ENCODE data around the gene MED26. TPM values are rescaled to one million over a fixed set of nuclear protein-coding genes. Genes with fewer than 3 reads are reported as not detected.

Gene MED26
- total and polyA plus RNA-seq, 2 of the 8 experiments (the other 6 are each of a cell fraction or from before 2014, with no cell fraction given) = 5.3 to 10.7 TPM

- peak; percentile 52 to 81 (median 80) for TF ChIP-seq CTCF (IDR thresholded peaks at IDR 0.05; ENCODE audit: control extremely low read depth in 1 of 3, insufficient read depth in 1 of 3, low read depth in 1 of 3, low read length in 3 of 3)
- no peak for TF ChIP-seq HDAC6 (IDR thresholded peaks at IDR 0.05; ENCODE audit: low read depth, low read length)
- peak; percentile 40 to 64 for TF ChIP-seq RAD21 (IDR thresholded peaks at IDR 0.05 in 1 of 2, conservative IDR thresholded peaks at IDR 0.05 in 1 of 2; ENCODE audit: low read depth in 2 of 2, low read length in 2 of 2)
- peak; percentile 47 to 61; a peak in 2 of 4 replicates for TF ChIP-seq SIN3A (conservative IDR thresholded peaks at IDR 0.05 in 1 of 2, IDR thresholded peaks at IDR 0.05 in 1 of 2; ENCODE audit: low read depth in 1 of 2, low read length in 2 of 2)
- no peak for TF ChIP-seq SP1 (IDR thresholded peaks at IDR 0.05; ENCODE audit: low read depth, low read length)
- no peaks in the 10 kb centered on the region for H3K9me3 ChIP-seq (ENCODE audit: insufficient read depth in 2 of 2, low read depth in 1 of 2, low read length in 1 of 2)
- no peak overlapping the region for H2BK20ac ChIP-seq (ENCODE audit: low read length)
- H2AK5ac ChIP-seq (ENCODE audit: low read depth, low read length) = no peak overlapping the region
- no peak overlapping the region for H3K27ac ChIP-seq (ENCODE audit: low read depth, low read length)
- no peak overlapping the region for H3K4me2 ChIP-seq (ENCODE audit: insufficient read depth in 1 of 2, low read depth in 2 of 2, low read length in 2 of 2)
- H3K4ac ChIP-seq (replicated peaks; ENCODE audit: insufficient read length, low read depth, low read length) = no peak overlapping the region
- ChIA-PET CTCF (ENCODE audit: partially characterized antibody) (interaction anchor here (0.9 to 3.6 kb wide), 12 partner anchors 10 to 90 kb away, joined by 3 to 15 read pairs (median 3); no protein-coding TSS in a partner anchor), POLR2A (ENCODE audit: partially characterized antibody) (interaction anchor here (0.9 to 2.3 kb wide), 7 partner anchors 8 to 163 kb away, joined by 3 to 9 read pairs (median 4); partner anchors contain the start of gene CHERP)
- no peak overlapping the region for H3K9ac ChIP-seq (replicated peaks in 1 of 4; ENCODE audit: extremely low read depth in 1 of 4, low read depth in 3 of 4, low read length in 3 of 4)
- no peak overlapping the region for H3K18ac ChIP-seq (ENCODE audit: extremely low read depth, low read length)
- no peak overlapping the region for H3K4me3 ChIP-seq (ENCODE audit: extremely low read depth in 1 of 4, insufficient read depth in 2 of 4, low read depth in 3 of 4, low read length in 4 of 4)
- H3K4me1 ChIP-seq (replicated peaks in 1 of 4; ENCODE audit: control insufficient read depth in 3 of 4, insufficient read depth in 4 of 4, low read length in 3 of 4) = no peaks in the 10 kb centered on the region
- DNase-seq (ENCODE audit: low read depth in 1 of 2, low spot score in 2 of 2) (peak in 1 of 2 experiments; percentile 70), FAIRE-seq (no peak)
- H2BK120ac ChIP-seq (replicated peaks; ENCODE audit: low read depth, low read length) = no peak overlapping the region
- H4K8ac ChIP-seq (ENCODE audit: extremely low read depth, insufficient read depth, low read length) = peak overlapping the region; percentile 5; the same call in 1 of the 2 replicates
- H3K14ac ChIP-seq (ENCODE audit: insufficient read length) = no peak overlapping the region
- H2BK5ac ChIP-seq (ENCODE audit: low read depth, low read length) = no peak overlapping the region
- peaks cover 2 to 33% of the 10 kb centered on the region in 2 experiments for H4K20me1 ChIP-seq (replicated peaks in 1 of 2; ENCODE audit: control insufficient read depth in 1 of 2, insufficient read depth in 2 of 2, low read length in 2 of 2)
- H2BK12ac ChIP-seq (ENCODE audit: low read depth, low read length) = no peak overlapping the region
- no peaks in the 10 kb centered on the region for H3K79me2 ChIP-seq (ENCODE audit: control insufficient read depth in 1 of 2, insufficient read depth in 2 of 2, low read length in 2 of 2)
- H3K23ac ChIP-seq (ENCODE audit: insufficient read length) = no peak overlapping the region
- H3K79me1 ChIP-seq (ENCODE audit: low read depth, low read length) = no peaks in the 10 kb centered on the region
- H3K56ac ChIP-seq (replicated peaks; ENCODE audit: insufficient read length, low read depth, low read length) = no peak overlapping the region
- no peaks in the 10 kb centered on the region for H3K23me2 ChIP-seq (ENCODE audit: low read depth, low read length)
- peaks cover 47 to 90% (median 78%) of the 10 kb centered on the region in 4 experiments for H3K36me3 ChIP-seq (ENCODE audit: control insufficient read depth in 2 of 4, insufficient read depth in 4 of 4, low read length in 3 of 4)
- H4K91ac ChIP-seq (replicated peaks; ENCODE audit: insufficient read length, low read length) = no peak overlapping the region
- H2BK15ac ChIP-seq (ENCODE audit: low read length) = no peak overlapping the region
- no peak overlapping the region for H4K5ac ChIP-seq (ENCODE audit: insufficient read length, low read depth, low read length)
- 85% methylated on average over 11 of the region's 12 CpGs; no CpG with 5 or more reads in 1 of the 2 experiments for WGBS, 2 experiments (ENCODE audit: extremely low coverage in 1 of 2, insufficient coverage in 1 of 2, insufficient read length in 1 of 2, insufficient replicate concordance in 2 of 2, low coverage in 1 of 2, low lambda C conversion rate in 2 of 2, missing lambda C conversion rate in 1 of 2)
- H3K27me3 ChIP-seq (replicated peaks in 1 of 4; ENCODE audit: control insufficient read depth in 3 of 4, extremely low read depth in 1 of 4, insufficient read depth in 3 of 4, low read length in 3 of 4) = no peaks in the 10 kb centered on the region
- no peak overlapping the region for H2AFZ ChIP-seq (ENCODE audit: low read length)
These were observed 100.0 kb downstream of the MED26 start for GRCh38 chr19:16527971-16528521.

All from H1 (cell line).